HCT116 (cell line): ENCODE measurements around the gene DPP10.

Experiments
- CBX3 ChIP-seq: IDR thresholded peaks from 2 replicates; pipeline ENCODE4 v1.6.1; 2012; ENCODE audit warnings: low read depth
- CEBPB ChIP-seq: IDR thresholded peaks from 2 replicates; pipeline ENCODE4 v1.6.1; 2012; ENCODE audit warnings: low read depth
- EGR1 ChIP-seq: IDR thresholded peaks from 2 replicates; pipeline ENCODE4 v1.6.1; 2012; ENCODE audit warnings: low read depth
- POLR2A ChIP-seq: IDR thresholded peaks from 2 replicates; pipeline ENCODE4 v1.7.0; 2011; ENCODE audit warnings: borderline replicate concordance; ENCODE audit not compliant: insufficient read depth, insufficient read length; ENCODE audit errors: extremely low read depth
- SIN3A ChIP-seq: IDR thresholded peaks from 2 replicates; pipeline ENCODE4 v1.6.1; 2012; ENCODE audit warnings: low read depth
- SP1 ChIP-seq: IDR thresholded peaks from 2 replicates; pipeline ENCODE4 v1.6.1; 2012; ENCODE audit warnings: low read depth
- SRF ChIP-seq: IDR thresholded peaks from 2 replicates; pipeline ENCODE4 v1.6.1; 2012; ENCODE audit warnings: low read depth
- TCF7L2 ChIP-seq: IDR thresholded peaks from 2 replicates; pipeline ENCODE4 v1.7.0; 2011; ENCODE audit warnings: borderline replicate concordance, inconsistent platforms; ENCODE audit not compliant: insufficient read depth, insufficient read length; ENCODE audit errors: extremely low read depth
- YY1 ChIP-seq: IDR thresholded peaks from 2 replicates; pipeline ENCODE4 v1.6.1; 2011; ENCODE audit warnings: low read length, low read depth, moderate library complexity, mild to moderate bottlenecking; ENCODE audit not compliant: insufficient replicate concordance; ENCODE audit errors: extremely low read depth
- ZNF274 ChIP-seq: fragments of 200-500 bp; sonication (Bioruptor generic); IDR thresholded peaks from 2 replicates; pipeline ENCODE4 v1.6.1; 2014; ENCODE audit warnings: mild to moderate bottlenecking, low read depth, low read length, inconsistent platforms
- TF ChIP-seq, protein P1 (sequence below), 3 experiments: fragments of 200-600 bp in 1 of 3; sonication (generic) in 1 of 3; IDR thresholded peaks in 2 of 3; conservative IDR thresholded peaks in 1 of 3; 2 replicates each; pipeline ENCODE4 v1.5.1; 2012 to 2017; ENCODE audit warnings: low read depth in 2 of 3, low read length in 2 of 3, antibody characterized with exemption in 1 of 3, borderline replicate concordance in 1 of 3, control low read depth in 1 of 3, mild to moderate bottlenecking in 1 of 3, mixed read lengths in 1 of 3, mixed run types in 1 of 3, moderate library complexity in 1 of 3; ENCODE audit not compliant: insufficient read depth in 1 of 3

DNA sequence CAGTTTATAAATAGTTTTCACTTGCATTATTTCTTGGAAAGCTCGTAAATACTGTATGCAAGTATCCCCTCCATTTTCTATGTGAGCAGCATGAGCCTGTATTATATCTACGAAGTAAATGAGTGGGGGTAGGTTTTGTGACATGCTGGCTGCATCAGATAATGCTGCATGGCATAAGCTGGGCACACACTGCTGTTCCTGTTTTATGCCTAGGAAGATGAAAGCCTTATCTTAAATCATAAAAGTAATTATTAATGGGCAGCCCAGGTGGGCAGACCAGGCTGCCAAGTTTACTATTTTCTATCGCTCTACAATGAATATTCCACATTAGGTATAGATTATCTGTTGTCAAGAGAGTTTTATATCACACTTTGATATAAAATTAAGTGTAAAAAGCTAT, 854.6 kb downstream of the DPP10 start:
- TF ChIP-seq, protein P1, sequence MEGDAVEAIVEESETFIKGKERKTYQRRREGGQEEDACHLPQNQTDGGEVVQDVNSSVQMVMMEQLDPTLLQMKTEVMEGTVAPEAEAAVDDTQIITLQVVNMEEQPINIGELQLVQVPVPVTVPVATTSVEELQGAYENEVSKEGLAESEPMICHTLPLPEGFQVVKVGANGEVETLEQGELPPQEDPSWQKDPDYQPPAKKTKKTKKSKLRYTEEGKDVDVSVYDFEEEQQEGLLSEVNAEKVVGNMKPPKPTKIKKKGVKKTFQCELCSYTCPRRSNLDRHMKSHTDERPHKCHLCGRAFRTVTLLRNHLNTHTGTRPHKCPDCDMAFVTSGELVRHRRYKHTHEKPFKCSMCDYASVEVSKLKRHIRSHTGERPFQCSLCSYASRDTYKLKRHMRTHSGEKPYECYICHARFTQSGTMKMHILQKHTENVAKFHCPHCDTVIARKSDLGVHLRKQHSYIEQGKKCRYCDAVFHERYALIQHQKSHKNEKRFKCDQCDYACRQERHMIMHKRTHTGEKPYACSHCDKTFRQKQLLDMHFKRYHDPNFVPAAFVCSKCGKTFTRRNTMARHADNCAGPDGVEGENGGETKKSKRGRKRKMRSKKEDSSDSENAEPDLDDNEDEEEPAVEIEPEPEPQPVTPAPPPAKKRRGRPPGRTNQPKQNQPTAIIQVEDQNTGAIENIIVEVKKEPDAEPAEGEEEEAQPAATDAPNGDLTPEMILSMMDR (IDR thresholded peaks at IDR 0.05 in 2 of 3, conservative IDR thresholded peaks at IDR 0.05 in 1 of 3; ENCODE audit: borderline replicate concordance in 1 of 3, insufficient read depth in 1 of 3, low read depth in 2 of 3, low read length in 2 of 3) = no peak
- TF ChIP-seq YY1 (no peak), POLR2A (no peak), CBX3 (no peak), ZNF274 (no peak), CEBPB (no peak), EGR1 (no peak), SRF (no peak), SIN3A (no peak), TCF7L2 (no peak), SP1 (no peak)
